HTR-8/SVneo (cell line): ENCODE results near the gene TGM6.

Experiments used
- DNase-seq: peaks from one replicate; pipeline ENCODE4 v3.0.0; 2011; ENCODE audit warnings: low spot score, mixed read lengths; ENCODE audit not compliant: insufficient read length
- FAIRE-seq: peaks from 2 replicates; lab custom pipeline; 2011; peaks lifted over from hg19 to GRCh38; lab: Jason Lieb, UNC

Gene TGM6

GRCh38 chr20:2475850-2476741 lies 95.4 kb downstream of the TGM6 start:
- DNase-seq: no peak
- FAIRE-seq: no peak

DNA sequence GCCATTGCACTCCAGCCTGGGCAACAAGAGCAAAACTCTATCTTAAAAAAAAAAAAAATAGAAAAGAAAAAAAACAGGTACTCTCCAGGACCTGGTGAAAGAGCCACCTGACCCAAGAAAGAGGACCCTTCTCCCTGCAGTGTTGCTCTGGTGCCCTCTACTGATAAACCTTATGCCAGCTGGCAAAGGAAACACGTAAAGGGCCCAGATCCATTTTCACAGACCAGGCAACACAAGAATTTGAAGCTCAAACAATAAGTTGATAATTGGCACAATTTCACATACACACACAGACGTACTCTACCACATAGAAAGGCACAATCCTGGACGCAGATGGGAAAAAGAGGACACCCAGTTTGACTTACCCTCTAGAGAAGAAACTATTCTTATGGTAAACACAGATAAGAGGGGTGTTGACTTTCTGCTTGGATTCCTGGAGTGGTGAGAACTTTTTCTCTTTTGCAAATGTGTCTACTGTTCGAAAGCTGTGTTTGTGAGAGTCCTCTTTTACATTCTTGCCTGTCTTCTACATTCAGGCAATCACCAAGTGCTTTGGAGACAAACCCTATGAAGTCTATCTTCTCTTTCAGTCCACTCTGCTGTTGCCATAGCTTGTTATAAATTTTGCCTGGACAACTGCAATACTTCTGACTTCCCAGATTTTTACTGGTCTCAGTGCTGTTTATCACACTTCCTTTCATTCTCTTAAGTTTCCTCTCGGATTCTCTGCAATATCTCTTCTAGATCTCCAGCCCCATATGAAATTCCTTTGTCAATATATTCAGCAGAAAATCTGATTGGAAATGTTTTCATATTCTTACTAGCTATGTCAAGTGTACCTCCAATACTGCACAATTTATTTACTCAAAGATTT lies 96.3 kb downstream of the TGM6 start:
- FAIRE-seq (peak; percentile 20), DNase-seq (no peak)

DNA sequence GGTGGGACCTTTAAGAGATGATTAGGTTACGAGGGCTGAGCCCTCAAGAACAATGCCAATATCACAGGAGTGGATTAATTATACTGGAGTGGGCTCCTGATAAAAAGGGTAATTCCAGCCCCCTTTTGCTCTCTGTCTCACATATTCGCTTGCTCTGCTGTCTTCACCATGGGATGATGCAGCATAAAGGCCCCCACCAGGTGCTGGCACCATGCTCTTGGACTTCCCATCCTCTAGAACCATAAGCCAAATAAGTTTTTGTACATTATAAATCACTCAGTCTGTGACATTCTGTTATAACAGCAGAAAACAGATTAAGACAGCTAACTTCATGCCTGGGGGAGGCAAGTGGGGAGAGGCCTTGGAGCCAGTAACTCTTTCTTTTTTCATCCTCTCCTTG lies 99.7 kb downstream of the TGM6 start:
- FAIRE-seq: no peak
- no peak for DNase-seq
